ENCODE data around the gene MGA.

The MGA gene

DNA sequence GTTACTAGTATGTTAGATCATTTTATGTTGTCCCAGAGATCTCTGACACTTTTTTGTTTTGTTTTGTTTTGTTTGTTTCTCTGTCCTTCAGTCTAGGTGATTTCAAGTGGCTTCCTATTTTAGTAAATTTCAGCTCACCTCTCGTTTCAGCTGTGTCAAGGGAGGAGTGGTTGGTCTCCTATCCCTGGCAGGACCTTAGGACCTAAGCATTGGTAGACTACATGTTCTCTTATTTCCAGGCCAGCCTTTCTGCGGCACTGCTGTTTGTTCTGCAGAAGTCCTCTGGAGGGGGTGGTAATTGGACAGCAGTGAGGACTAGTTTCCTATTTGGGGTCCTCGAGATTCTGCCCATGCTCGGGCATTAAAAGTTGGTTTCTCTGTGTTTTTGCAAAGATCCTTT lies 31.8 kb downstream of the MGA start:
- Histone ChIP-seq H3K27ac (ENCODE audit: low read depth, low read length) (no peak overlapping the region), H3K4me3 (ENCODE audit: low read length) (no peak overlapping the region), H3K9me2 (replicated peaks; ENCODE audit: control insufficient read depth, low read length) (no peaks in the 10 kb centered on the region), H4K20me1 (ENCODE audit: control insufficient read depth, insufficient read depth, low read depth, low read length) (peaks cover 21% of the 10 kb centered on the region; the same call in 1 of the 2 replicates), H3K4me2 (ENCODE audit: low read length) (no peak overlapping the region), H3K9me3 (ENCODE audit: control insufficient read depth, insufficient read depth, low read length) (no peaks in the 10 kb centered on the region), H3K4me1 (ENCODE audit: control insufficient read depth, low read length) (peaks cover 65% of the 10 kb centered on the region), H3F3A (ENCODE audit: control insufficient read depth, insufficient read depth) (peaks cover 11% of the 10 kb centered on the region; the same call in 1 of the 2 replicates), H3K36me3 (ENCODE audit: control insufficient read depth, low read length) (peaks cover 13% of the 10 kb centered on the region), H3K79me2 (ENCODE audit: control insufficient read depth, low read length) (peaks cover 98% of the 10 kb centered on the region), H3K27me3 (ENCODE audit: control insufficient read depth, low read length) (no peaks in the 10 kb centered on the region)
- TF ChIP-seq, protein P1, sequence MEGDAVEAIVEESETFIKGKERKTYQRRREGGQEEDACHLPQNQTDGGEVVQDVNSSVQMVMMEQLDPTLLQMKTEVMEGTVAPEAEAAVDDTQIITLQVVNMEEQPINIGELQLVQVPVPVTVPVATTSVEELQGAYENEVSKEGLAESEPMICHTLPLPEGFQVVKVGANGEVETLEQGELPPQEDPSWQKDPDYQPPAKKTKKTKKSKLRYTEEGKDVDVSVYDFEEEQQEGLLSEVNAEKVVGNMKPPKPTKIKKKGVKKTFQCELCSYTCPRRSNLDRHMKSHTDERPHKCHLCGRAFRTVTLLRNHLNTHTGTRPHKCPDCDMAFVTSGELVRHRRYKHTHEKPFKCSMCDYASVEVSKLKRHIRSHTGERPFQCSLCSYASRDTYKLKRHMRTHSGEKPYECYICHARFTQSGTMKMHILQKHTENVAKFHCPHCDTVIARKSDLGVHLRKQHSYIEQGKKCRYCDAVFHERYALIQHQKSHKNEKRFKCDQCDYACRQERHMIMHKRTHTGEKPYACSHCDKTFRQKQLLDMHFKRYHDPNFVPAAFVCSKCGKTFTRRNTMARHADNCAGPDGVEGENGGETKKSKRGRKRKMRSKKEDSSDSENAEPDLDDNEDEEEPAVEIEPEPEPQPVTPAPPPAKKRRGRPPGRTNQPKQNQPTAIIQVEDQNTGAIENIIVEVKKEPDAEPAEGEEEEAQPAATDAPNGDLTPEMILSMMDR (IDR thresholded peaks at IDR 0.05; ENCODE audit: low read depth, low read length, poor library complexity, severe bottlenecking): no peak
- no peak for TF ChIP-seq EZH2phosphoT487 (IDR thresholded peaks at IDR 0.05; ENCODE audit: borderline replicate concordance, low read length)

DNA sequence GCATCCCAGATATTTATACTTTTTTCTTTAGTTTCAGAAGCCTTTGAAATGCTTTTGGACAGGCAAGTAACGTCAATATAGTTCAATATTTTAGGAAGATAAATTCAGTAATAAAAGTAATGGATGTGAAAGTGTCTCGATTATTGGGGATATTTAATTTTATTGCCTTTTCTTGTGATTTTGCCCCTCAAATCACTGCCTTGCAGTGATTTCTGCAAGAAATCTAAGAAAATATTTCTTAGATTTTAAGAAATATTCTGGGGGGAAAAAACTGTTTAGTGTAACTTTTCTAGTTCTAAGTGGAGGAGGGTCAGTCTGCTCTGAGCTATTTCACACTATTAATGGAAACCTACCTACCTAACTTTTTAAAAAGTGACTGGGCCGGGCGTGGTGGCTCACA lies 33.6 kb downstream of the MGA start:
- H3F3A ChIP-seq (ENCODE audit: control insufficient read depth, insufficient read depth): peaks cover 11% of the 10 kb centered on the region; the same call in 1 of the 2 replicates
- TF ChIP-seq, protein P1 (IDR thresholded peaks at IDR 0.05; ENCODE audit: low read depth, low read length, poor library complexity, severe bottlenecking): no peak
- no peak for TF ChIP-seq EZH2phosphoT487 (IDR thresholded peaks at IDR 0.05; ENCODE audit: borderline replicate concordance, low read length)
- no peaks in the 10 kb centered on the region for H3K27me3 ChIP-seq (ENCODE audit: control insufficient read depth, low read length)
- no peak overlapping the region for H3K4me2 ChIP-seq (ENCODE audit: low read length)
- peaks cover 98% of the 10 kb centered on the region for H3K79me2 ChIP-seq (ENCODE audit: control insufficient read depth, low read length)
- no peaks in the 10 kb centered on the region for H3K9me3 ChIP-seq (ENCODE audit: control insufficient read depth, insufficient read depth, low read length)
- H3K4me1 ChIP-seq (ENCODE audit: control insufficient read depth, low read length): peaks cover 68% of the 10 kb centered on the region
- peaks cover 16% of the 10 kb centered on the region; the same call in 1 of the 2 replicates for H4K20me1 ChIP-seq (ENCODE audit: control insufficient read depth, insufficient read depth, low read depth, low read length)
- no peaks in the 10 kb centered on the region for H3K9me2 ChIP-seq (replicated peaks; ENCODE audit: control insufficient read depth, low read length)
- peaks cover 20% of the 10 kb centered on the region for H3K36me3 ChIP-seq (ENCODE audit: control insufficient read depth, low read length)
- H3K27ac ChIP-seq (ENCODE audit: low read depth, low read length): no peak overlapping the region
- no peak overlapping the region for H3K4me3 ChIP-seq (ENCODE audit: low read length)

GRCh38 chr15:41695750-41696436 lies 35.7 kb downstream of the MGA start:
- H3K36me3 ChIP-seq (ENCODE audit: control insufficient read depth, low read length): peaks cover 29% of the 10 kb centered on the region
- H3K9me3 ChIP-seq (ENCODE audit: control insufficient read depth, insufficient read depth, low read length): no peaks in the 10 kb centered on the region
- peak overlapping the region; percentile 31 for H3K27ac ChIP-seq (ENCODE audit: low read depth, low read length)
- H3K4me3 ChIP-seq (ENCODE audit: low read length): peak overlapping the region; percentile 16
- H3F3A ChIP-seq (ENCODE audit: control insufficient read depth, insufficient read depth): peaks cover 9% of the 10 kb centered on the region; the same call in 1 of the 2 replicates
- H3K4me2 ChIP-seq (ENCODE audit: low read length): peak overlapping the region; percentile 53
- peaks cover 63% of the 10 kb centered on the region for H3K4me1 ChIP-seq (ENCODE audit: control insufficient read depth, low read length)
- no peaks in the 10 kb centered on the region for H3K9me2 ChIP-seq (replicated peaks; ENCODE audit: control insufficient read depth, low read length)
- TF ChIP-seq, protein P1 (IDR thresholded peaks at IDR 0.05; ENCODE audit: low read depth, low read length, poor library complexity, severe bottlenecking): peak; percentile 81
- TF ChIP-seq EZH2phosphoT487 (IDR thresholded peaks at IDR 0.05; ENCODE audit: borderline replicate concordance, low read length): no peak
- H3K27me3 ChIP-seq (ENCODE audit: control insufficient read depth, low read length): no peaks in the 10 kb centered on the region
- H3K79me2 ChIP-seq (ENCODE audit: control insufficient read depth, low read length): peaks cover 95% of the 10 kb centered on the region
- H4K20me1 ChIP-seq (ENCODE audit: control insufficient read depth, insufficient read depth, low read depth, low read length): peaks cover 16% of the 10 kb centered on the region; the same call in 1 of the 2 replicates

Data from DOHH2 (cell line).